DND-41 (cell line): Measurements from ENCODE around the gene NRCAM.
"Not testable (repeated sequence)": the region's sequence is repeated elsewhere in the genome, so short reads cannot be mapped to it uniquely, and the experiment has no call there.

Experiments used
- ATAC-seq: fragments of 200-7000 bp; cut with Tn5 transposase; 3 replicates; pipeline ENCODE4 v1.9.1; 2021; ENCODE audit warnings: low read depth; ENCODE audit not compliant: insufficient read depth
- DNase-seq: peaks from one replicate; pipeline ENCODE4 v3.0.0-alpha.2; 2020
- H2AFZ ChIP-seq: 2 replicates; pipeline ENCODE4 v1.6.0; 2012; ENCODE audit warnings: low read depth, low read length
- H3K27ac ChIP-seq: 2 replicates; pipeline ENCODE4 v1.5.1; 2012; ENCODE audit warnings: low read length, inconsistent platforms
- H3K27me3 ChIP-seq: fragments of 200-600 bp; sonication (generic); 2 replicates; pipeline ENCODE4 v1.6.0; 2012; ENCODE audit warnings: low read length, mild to moderate bottlenecking, inconsistent platforms; ENCODE audit not compliant: insufficient read depth, poor library complexity
- H3K36me3 ChIP-seq: 2 replicates; pipeline ENCODE4 v1.5.1; 2012; ENCODE audit warnings: low read length, inconsistent platforms; ENCODE audit not compliant: insufficient read depth
- H3K4me1 ChIP-seq: 2 replicates; pipeline ENCODE4 v1.5.1; 2012; ENCODE audit warnings: mild to moderate bottlenecking, low read length; ENCODE audit not compliant: insufficient read depth
- H3K4me2 ChIP-seq: 2 replicates; pipeline ENCODE4 v1.6.0; 2012; ENCODE audit warnings: mild to moderate bottlenecking, moderate library complexity, low read length, inconsistent platforms; ENCODE audit not compliant: insufficient read depth
- H3K4me3 ChIP-seq, 2 experiments: fragments of 200-600 bp in 1 of 2; shearing (Covaris generic) in 1 of 2; 2 replicates each; pipeline ENCODE4 v1.5.1; 2012 to 2016; ENCODE audit warnings: inconsistent platforms in 2 of 2, low read length in 2 of 2, mild to moderate bottlenecking in 2 of 2, low read depth in 1 of 2, moderate library complexity in 1 of 2
- H3K79me2 ChIP-seq: 2 replicates; pipeline ENCODE4 v1.6.0; 2012; ENCODE audit warnings: low read length, inconsistent platforms; ENCODE audit not compliant: insufficient read depth
- H3K9ac ChIP-seq: 2 replicates; pipeline ENCODE4 v1.6.0; 2012; ENCODE audit warnings: low read depth, mild to moderate bottlenecking, inconsistent platforms, low read length, moderate library complexity
- H3K9me3 ChIP-seq: 2 replicates; pipeline ENCODE4 v1.5.1; 2012; ENCODE audit warnings: low read length, moderate library complexity, mild to moderate bottlenecking, inconsistent platforms; ENCODE audit not compliant: insufficient read depth, severe bottlenecking
- H4K20me1 ChIP-seq: 2 replicates; pipeline ENCODE4 v1.6.0; 2012; ENCODE audit warnings: low read length; ENCODE audit not compliant: insufficient read depth
- CTCF ChIP-seq: IDR thresholded peaks from 2 replicates; pipeline ENCODE4 v1.5.1; 2012; ENCODE audit warnings: borderline replicate concordance, low read length, moderate library complexity, mild to moderate bottlenecking; ENCODE audit not compliant: poor library complexity, severe bottlenecking; ENCODE audit errors: extremely low read depth
- EZH2 ChIP-seq: IDR thresholded peaks from 3 replicates; pipeline ENCODE4 v1.6.1; 2012; ENCODE audit warnings: borderline replicate concordance, low read depth, mild to moderate bottlenecking, moderate library complexity, low read length, inconsistent platforms; ENCODE audit not compliant: severe bottlenecking

NRCAM gene

GRCh38 chr7:108455998-108456677 is at the start of gene NRCAM:
NRCAM (minus strand) TSS chr7:108456436; CDS start chr7:108240064, 216,372 bp downstream.
- Histone ChIP-seq H3K4me2 (no peak within 1 kb of the TSS), H3K27me3 (no peaks in the 10 kb centered on the region), H3K36me3 (no peaks in the 10 kb centered on the region), H3K27ac (no peak within 1 kb of the TSS), H2AFZ (no peak within 1 kb of the TSS), H3K4me3 (no peak within 1 kb of the TSS), H3K79me2 (no peaks in the 10 kb centered on the region), H3K9me3 (no peaks in the 10 kb centered on the region), H3K4me1 (no peaks in the 10 kb centered on the region), H4K20me1 (no peaks in the 10 kb centered on the region), H3K9ac (no peak within 1 kb of the TSS)
- DNase-seq (no peak), ATAC-seq (no peak)
- no peak for TF ChIP-seq CTCF
- no peak for TF ChIP-seq EZH2

- not testable (repeated sequence) for H2AFZ ChIP-seq, H3K4me3 ChIP-seq, H4K20me1 ChIP-seq, H3K9me3 ChIP-seq, DNase-seq, ATAC-seq, H3K27me3 ChIP-seq, H3K4me1 ChIP-seq, H3K79me2 ChIP-seq, H3K9ac ChIP-seq, H3K27ac ChIP-seq, H3K4me2 ChIP-seq
- H3K36me3 ChIP-seq: peaks cover 17% of the 10 kb centered on the region
These were observed 48.3 kb upstream of the NRCAM start for GRCh38 chr7:108504576-108504975.

- peaks cover 17% of the 10 kb centered on the region for H3K36me3 ChIP-seq
- no peaks in the 10 kb centered on the region for H3K9me3 ChIP-seq
- no peak for TF ChIP-seq CTCF
- no peak for TF ChIP-seq EZH2
- H2AFZ ChIP-seq: no peak overlapping the region
- no peaks in the 10 kb centered on the region for H4K20me1 ChIP-seq
- DNase-seq: no peak
- H3K4me1 ChIP-seq: no peaks in the 10 kb centered on the region
- peaks cover 5% of the 10 kb centered on the region; the same call in 1 of the 2 replicates for H3K79me2 ChIP-seq
- no peak overlapping the region for H3K27ac ChIP-seq
- H3K4me3 ChIP-seq: no peak overlapping the region
- ATAC-seq: no peak
- no peaks in the 10 kb centered on the region for H3K27me3 ChIP-seq
- H3K9ac ChIP-seq: no peak overlapping the region
- no peak overlapping the region for H3K4me2 ChIP-seq
These were observed 47.1 kb upstream of the NRCAM start for GRCh38 chr7:108503112-108504026.

GRCh38 chr7:108499566-108499965 is 43.3 kb upstream of the NRCAM start:
- Histone ChIP-seq H3K4me2 (no peak overlapping the region), H3K36me3 (peaks cover 22% of the 10 kb centered on the region), H3K79me2 (no peaks in the 10 kb centered on the region), H3K27me3 (no peaks in the 10 kb centered on the region), H4K20me1 (no peaks in the 10 kb centered on the region), H3K4me3 (no peak overlapping the region), H2AFZ (no peak overlapping the region), H3K9me3 (no peaks in the 10 kb centered on the region), H3K4me1 (no peaks in the 10 kb centered on the region), H3K27ac (no peak overlapping the region), H3K9ac (no peak overlapping the region)
- ATAC-seq (no peak), DNase-seq (no peak)
- no peak for TF ChIP-seq EZH2
- no peak for TF ChIP-seq CTCF
